Smooth muscle cell (in vitro differentiated cells): Measurements from ENCODE around the gene GFRA1. TPM values are rescaled to one million over a fixed set of nuclear protein-coding genes. Genes with fewer than 3 reads are reported as not detected.
A peak's percentile ranks its signal among the peaks of the same experiment; 100 is the strongest.

ENCODE experiments used
- DNase-seq: peaks from one replicate; lab custom pipeline; 2025; ENCODE audit not compliant: unreplicated experiment; lab: John Stamatoyannopoulos, UW
- H2AFZ ChIP-seq: fragments of 200-600 bp; sonication (generic); 2 replicates; pipeline ENCODE4 v1.6.0; 2016; ENCODE audit warnings: antibody characterized with exemption, low read depth, mild to moderate bottlenecking
- H3F3A ChIP-seq: fragments of 200-600 bp; sonication (generic); 2 replicates; pipeline ENCODE4 v1.6.0; 2017; ENCODE audit warnings: antibody characterized with exemption, low read depth
- H3K27ac ChIP-seq: fragments of 200-600 bp; sonication (generic); 2 replicates; pipeline ENCODE4 v1.5.1; 2016; ENCODE audit warnings: low read depth, mild to moderate bottlenecking
- H3K27me3 ChIP-seq: fragments of 200-600 bp; sonication (generic); 2 replicates; pipeline ENCODE4 v1.6.1; 2016; ENCODE audit warnings: low read depth, mild to moderate bottlenecking
- H3K36me3 ChIP-seq: fragments of 200-600 bp; sonication (generic); 2 replicates; pipeline ENCODE4 v1.5.1; 2016; ENCODE audit warnings: low read depth
- H3K4me1 ChIP-seq: fragments of 200-600 bp; sonication (generic); 2 replicates; pipeline ENCODE4 v1.5.1; 2016; ENCODE audit warnings: low read depth
- H3K4me2 ChIP-seq: fragments of 200-600 bp; sonication (generic); 2 replicates; pipeline ENCODE4 v1.6.0; 2016; ENCODE audit warnings: mild to moderate bottlenecking
- H3K4me3 ChIP-seq: fragments of 200-600 bp; sonication (generic); 2 replicates; pipeline ENCODE4 v1.5.1; 2016; ENCODE audit warnings: mild to moderate bottlenecking
- H3K79me2 ChIP-seq: fragments of 200-600 bp; sonication (generic); 2 replicates; pipeline ENCODE4 v1.6.0; 2016; ENCODE audit warnings: low read depth, mild to moderate bottlenecking
- H3K9ac ChIP-seq: fragments of 200-600 bp; sonication (generic); 2 replicates; pipeline ENCODE4 v1.6.0; 2016; ENCODE audit warnings: low read depth
- H3K9me3 ChIP-seq: fragments of 200-600 bp; sonication (generic); replicated peaks from 2 replicates; pipeline ENCODE4 v1.5.1; 2016; ENCODE audit warnings: low read depth
- H4K20me1 ChIP-seq: fragments of 200-600 bp; sonication (generic); 2 replicates; pipeline ENCODE4 v1.6.0; 2016; ENCODE audit warnings: low read depth
- WGBS: methylation state at CpG from one replicate; pipeline ENCODE4 v1.1.7; 2016; ENCODE audit warnings: low lambda C conversion rate; 5-methylcytosine and 5-hydroxymethylcytosine counted together
- polyA plus RNA-seq: library from polyadenylated mRNA; unstranded; fragments of >200 nt; fragmentation: Nextera tagmentation; extraction: Ambion mirVana; gene quantifications from 2 replicates; pipeline ENCODE4 v1.2.1, GENCODE V29; 2016
- total RNA-seq: library from RNA; depleted of rRNA; stranded (reverse); fragments of >200 nt; gene quantifications from 2 replicates; pipeline ENCODE4 v1.2.3, GENCODE V29; 2014
- TF ChIP-seq, protein P1 (sequence below): fragments of 200-600 bp; sonication (generic); IDR thresholded peaks from 2 replicates; pipeline ENCODE4 v1.5.1; 2017; ENCODE audit warnings: borderline replicate concordance, mild to moderate bottlenecking, antibody characterized with exemption; ENCODE audit not compliant: insufficient read depth, poor library complexity, severe bottlenecking

GFRA1 gene
- total and polyA plus RNA-seq, 2 experiments from 2014 or later = 1.3 to 1.9 TPM

DNA sequence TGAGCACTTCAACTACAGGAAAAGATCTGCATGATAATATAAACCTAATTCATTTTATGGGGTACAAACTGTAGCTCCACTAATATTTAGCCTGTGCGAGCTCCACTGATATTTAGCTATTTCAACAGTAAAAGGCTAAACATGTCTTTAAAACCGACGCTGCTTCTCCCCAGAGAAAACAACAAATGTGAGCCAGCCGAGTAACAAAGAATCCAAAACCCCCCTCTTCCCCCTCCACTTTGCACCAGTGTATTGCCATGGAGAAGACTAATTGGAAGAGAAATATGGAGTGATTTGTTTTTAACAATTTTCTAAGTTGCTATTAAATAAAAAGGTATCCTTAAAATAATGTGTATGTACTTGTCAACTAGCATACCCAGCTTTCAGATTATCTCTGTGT, 136.7 kb downstream of the GFRA1 start:
- no peak overlapping the region for H3K4me2 ChIP-seq
- H3K4me1 ChIP-seq = no peaks in the 10 kb centered on the region
- no peak for DNase-seq
- no peaks in the 10 kb centered on the region for H3K36me3 ChIP-seq
- H3K27me3 ChIP-seq = no peaks in the 10 kb centered on the region
- H3K9me3 ChIP-seq = no peaks in the 10 kb centered on the region
- H3K79me2 ChIP-seq = no peaks in the 10 kb centered on the region
- H3F3A ChIP-seq = no peaks in the 10 kb centered on the region
- TF ChIP-seq, protein P1, sequence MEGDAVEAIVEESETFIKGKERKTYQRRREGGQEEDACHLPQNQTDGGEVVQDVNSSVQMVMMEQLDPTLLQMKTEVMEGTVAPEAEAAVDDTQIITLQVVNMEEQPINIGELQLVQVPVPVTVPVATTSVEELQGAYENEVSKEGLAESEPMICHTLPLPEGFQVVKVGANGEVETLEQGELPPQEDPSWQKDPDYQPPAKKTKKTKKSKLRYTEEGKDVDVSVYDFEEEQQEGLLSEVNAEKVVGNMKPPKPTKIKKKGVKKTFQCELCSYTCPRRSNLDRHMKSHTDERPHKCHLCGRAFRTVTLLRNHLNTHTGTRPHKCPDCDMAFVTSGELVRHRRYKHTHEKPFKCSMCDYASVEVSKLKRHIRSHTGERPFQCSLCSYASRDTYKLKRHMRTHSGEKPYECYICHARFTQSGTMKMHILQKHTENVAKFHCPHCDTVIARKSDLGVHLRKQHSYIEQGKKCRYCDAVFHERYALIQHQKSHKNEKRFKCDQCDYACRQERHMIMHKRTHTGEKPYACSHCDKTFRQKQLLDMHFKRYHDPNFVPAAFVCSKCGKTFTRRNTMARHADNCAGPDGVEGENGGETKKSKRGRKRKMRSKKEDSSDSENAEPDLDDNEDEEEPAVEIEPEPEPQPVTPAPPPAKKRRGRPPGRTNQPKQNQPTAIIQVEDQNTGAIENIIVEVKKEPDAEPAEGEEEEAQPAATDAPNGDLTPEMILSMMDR = no peak
- no peak overlapping the region for H3K9ac ChIP-seq
- WGBS = 88% methylated on average over 4 of the region's 4 CpGs
- H3K27ac ChIP-seq = no peak overlapping the region
- H3K4me3 ChIP-seq = no peak overlapping the region
- no peaks in the 10 kb centered on the region for H4K20me1 ChIP-seq
- H2AFZ ChIP-seq = no peak overlapping the region

DNA sequence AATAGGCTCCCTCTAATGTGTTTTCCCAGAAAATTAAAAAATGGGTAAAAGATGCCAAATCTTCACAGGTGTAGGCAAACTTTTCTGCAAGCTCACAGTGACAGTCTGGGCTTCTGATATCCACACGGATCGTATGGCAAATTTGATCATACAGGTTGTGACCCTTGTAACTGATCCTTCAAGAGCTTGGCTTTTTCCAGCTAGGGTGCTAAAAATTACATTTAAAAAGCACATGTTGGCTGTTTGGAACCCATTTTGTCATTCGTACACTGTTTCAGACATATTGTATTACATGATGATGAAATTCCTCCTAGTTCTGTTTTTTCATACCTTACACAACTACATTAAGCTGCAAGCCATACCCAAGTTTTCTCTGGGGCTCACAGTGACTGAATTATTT, 138.7 kb downstream of the GFRA1 start:
- Histone ChIP-seq H2AFZ (no peak overlapping the region), H3K79me2 (no peaks in the 10 kb centered on the region), H3K9ac (no peak overlapping the region), H3F3A (no peaks in the 10 kb centered on the region), H3K4me2 (no peak overlapping the region), H3K9me3 (no peaks in the 10 kb centered on the region), H3K27me3 (no peaks in the 10 kb centered on the region), H3K4me1 (no peaks in the 10 kb centered on the region), H3K36me3 (no peaks in the 10 kb centered on the region), H3K4me3 (no peak overlapping the region), H3K27ac (no peak overlapping the region), H4K20me1 (no peaks in the 10 kb centered on the region)
- no peak for DNase-seq
- TF ChIP-seq, protein P1 = no peak
- WGBS = 87% methylated on average over 3 of the region's 3 CpGs

DNA sequence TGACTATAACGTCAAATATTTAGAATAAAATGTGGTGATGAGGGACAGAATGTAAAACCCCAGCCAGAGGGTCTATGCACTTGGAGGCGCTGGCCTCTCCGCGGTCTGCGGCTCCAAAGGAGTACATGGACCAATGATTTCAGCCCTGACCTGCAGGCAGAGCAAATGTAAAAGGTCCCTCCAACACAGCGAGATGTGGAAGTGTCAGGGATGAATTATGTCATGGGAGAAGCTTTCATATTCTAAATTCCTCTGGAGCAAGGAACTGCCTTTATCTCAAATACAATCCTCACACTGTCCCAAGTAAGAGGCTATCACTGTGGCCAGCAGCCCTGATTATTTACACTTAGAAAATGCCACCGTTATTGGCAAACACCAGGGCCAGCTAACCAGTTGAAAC, 139.4 kb downstream of the GFRA1 start:
- Histone ChIP-seq H3K79me2 (no peaks in the 10 kb centered on the region), H3K4me2 (no peak overlapping the region), H3K27ac (no peak overlapping the region), H4K20me1 (no peaks in the 10 kb centered on the region), H3K27me3 (no peaks in the 10 kb centered on the region), H3K9ac (no peak overlapping the region), H3K9me3 (peaks cover 3% of the 10 kb centered on the region), H2AFZ (no peak overlapping the region), H3K4me3 (no peak overlapping the region), H3K36me3 (no peaks in the 10 kb centered on the region), H3K4me1 (no peaks in the 10 kb centered on the region), H3F3A (no peaks in the 10 kb centered on the region)
- WGBS = 70% methylated on average over 7 of the region's 7 CpGs
- no peak for DNase-seq
- TF ChIP-seq, protein P1 = no peak

DNA sequence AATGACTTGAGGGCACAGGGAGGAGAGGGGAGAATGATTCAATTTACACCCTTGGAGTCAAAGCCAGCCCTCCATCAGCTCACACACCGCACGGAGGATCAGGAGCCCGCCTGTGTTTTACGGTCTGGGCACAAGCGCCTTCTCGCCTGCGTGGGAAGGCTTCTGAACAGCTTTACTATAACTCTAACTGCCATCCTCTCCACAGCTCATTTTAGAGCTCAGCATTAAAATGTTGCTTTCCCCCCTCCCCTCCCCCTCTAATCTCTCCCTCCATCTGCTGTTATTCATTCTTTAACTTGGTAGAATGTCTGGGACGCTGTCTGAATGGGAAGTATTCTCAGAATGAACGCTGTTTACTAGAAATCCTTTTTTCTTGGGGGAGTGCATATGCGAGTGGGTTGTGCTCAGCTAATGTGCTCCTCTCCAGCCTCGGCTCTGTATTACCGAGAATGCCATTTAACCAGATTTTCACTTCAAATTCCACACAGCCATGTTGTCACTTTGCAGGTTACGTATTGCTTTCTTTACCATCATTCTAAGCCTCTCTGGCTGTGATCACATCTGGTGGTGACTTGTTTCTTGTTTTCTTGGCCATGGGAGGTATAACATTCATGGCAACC, 140.1 kb downstream of the GFRA1 start:
- no peaks in the 10 kb centered on the region for H3K4me1 ChIP-seq
- H3K27me3 ChIP-seq = no peaks in the 10 kb centered on the region
- no peak overlapping the region for H3K27ac ChIP-seq
- no peak for DNase-seq
- peak overlapping the region; percentile 58 for H3K4me2 ChIP-seq
- H4K20me1 ChIP-seq = no peaks in the 10 kb centered on the region
- TF ChIP-seq, protein P1 = no peak
- WGBS = 36% methylated on average over 13 of the region's 13 CpGs
- peak overlapping the region; percentile 8 for H3K4me3 ChIP-seq
- H3K79me2 ChIP-seq = no peaks in the 10 kb centered on the region
- H3K9me3 ChIP-seq = peaks cover 3% of the 10 kb centered on the region
- no peaks in the 10 kb centered on the region for H3F3A ChIP-seq
- no peaks in the 10 kb centered on the region for H3K36me3 ChIP-seq
- no peak overlapping the region for H3K9ac ChIP-seq
- H2AFZ ChIP-seq = peak overlapping the region; percentile 47
